VCaP (cell line): ENCODE results near the gene KLHL22.
"Not testable (repeated sequence)": the region's sequence is repeated elsewhere in the genome, so short reads cannot be mapped to it uniquely, and the experiment has no call there.

Experiments used
- H3K27ac ChIP-seq: fragments of 450-650 bp; 2 replicates; pipeline ENCODE4 v1.5.1; 2017
- TF ChIP-seq, protein P1 (sequence below): fragments of 450-650 bp; conservative IDR thresholded peaks from 2 replicates; pipeline ENCODE4 v1.5.1; 2017; ENCODE audit warnings: mild to moderate bottlenecking, moderate library complexity

The KLHL22 gene

DNA sequence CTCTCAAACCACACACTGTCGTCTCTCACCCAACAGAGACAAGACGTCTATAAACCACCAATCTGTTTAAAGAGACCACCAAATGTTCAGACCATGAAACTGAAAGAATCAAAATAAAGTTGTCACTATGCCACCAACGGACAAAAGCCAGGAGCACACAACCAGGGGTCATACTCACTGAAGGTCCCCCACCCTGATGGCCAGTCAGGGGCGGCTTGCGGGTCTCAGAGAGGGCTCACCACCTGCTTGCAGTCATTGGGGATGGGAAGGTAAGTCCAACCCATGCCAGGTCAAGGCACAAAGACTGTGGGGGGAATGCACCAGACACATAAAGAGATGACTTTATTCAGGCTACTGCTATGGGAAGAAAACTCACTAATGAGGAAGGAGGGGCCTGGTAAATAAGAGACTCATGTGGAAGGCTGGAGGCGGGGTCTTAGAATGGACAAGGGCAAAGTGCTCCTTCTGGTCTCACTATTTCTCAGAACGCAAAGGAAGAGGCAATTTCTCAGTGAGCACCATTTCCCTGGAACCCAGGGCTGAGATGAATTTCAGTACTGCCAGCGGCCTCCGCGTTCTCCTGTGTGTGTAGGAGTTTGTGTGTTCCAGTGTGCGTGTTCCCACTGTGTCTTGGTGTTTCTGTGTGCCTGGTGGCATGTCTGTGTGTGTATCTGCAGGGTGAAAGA lies 75.3 kb downstream of the KLHL22 start:
- H3K27ac ChIP-seq, result no peak overlapping the region
- TF ChIP-seq, protein P1, sequence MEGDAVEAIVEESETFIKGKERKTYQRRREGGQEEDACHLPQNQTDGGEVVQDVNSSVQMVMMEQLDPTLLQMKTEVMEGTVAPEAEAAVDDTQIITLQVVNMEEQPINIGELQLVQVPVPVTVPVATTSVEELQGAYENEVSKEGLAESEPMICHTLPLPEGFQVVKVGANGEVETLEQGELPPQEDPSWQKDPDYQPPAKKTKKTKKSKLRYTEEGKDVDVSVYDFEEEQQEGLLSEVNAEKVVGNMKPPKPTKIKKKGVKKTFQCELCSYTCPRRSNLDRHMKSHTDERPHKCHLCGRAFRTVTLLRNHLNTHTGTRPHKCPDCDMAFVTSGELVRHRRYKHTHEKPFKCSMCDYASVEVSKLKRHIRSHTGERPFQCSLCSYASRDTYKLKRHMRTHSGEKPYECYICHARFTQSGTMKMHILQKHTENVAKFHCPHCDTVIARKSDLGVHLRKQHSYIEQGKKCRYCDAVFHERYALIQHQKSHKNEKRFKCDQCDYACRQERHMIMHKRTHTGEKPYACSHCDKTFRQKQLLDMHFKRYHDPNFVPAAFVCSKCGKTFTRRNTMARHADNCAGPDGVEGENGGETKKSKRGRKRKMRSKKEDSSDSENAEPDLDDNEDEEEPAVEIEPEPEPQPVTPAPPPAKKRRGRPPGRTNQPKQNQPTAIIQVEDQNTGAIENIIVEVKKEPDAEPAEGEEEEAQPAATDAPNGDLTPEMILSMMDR, result no peak

DNA sequence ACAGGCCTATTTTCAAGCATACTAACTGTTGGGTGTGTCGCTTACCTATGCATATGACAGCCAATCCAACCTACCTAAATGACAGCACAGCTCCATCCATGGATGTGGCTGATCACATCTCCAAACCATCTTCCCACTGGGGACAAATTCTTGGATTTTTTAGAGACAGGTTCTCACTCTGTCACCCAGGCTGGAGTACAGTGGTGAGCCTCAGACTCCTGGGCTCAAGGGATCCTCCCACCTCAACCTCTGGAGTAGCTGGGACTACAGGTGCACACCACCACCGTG lies 76.0 kb downstream of the KLHL22 start:
- TF ChIP-seq, protein P1, result no peak
- no peak overlapping the region for H3K27ac ChIP-seq

DNA sequence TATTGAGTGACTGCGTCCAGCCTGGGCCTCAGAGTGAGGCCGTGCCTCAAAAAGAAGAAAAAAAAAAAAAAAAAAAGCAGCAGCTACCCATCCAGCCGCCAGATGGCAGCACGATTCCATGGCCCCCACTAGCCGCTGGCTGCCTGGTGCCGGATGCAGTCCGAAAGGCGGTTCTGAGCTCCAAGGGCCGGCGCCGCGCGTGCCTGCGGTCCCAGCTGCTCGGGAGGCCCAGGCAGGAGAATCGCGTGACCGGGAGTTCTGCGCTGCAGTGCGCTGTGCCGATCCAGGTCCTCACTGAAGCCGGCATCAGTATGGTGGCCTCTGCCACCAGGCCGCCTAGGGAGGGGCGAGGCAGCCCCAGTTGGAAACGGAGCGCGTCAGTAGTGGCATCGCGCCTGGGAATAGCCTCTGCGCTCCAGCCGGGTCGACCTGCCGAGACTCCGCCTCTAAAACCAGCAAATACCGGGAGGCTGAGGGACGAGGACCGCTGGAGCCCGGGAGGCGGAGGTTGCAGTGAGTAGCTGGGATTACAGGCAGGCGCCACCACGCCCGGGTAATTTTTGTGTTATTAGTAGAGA lies 77.3 kb downstream of the KLHL22 start:
- peak overlapping the region; percentile 40; the same call in 1 of the 2 replicates for H3K27ac ChIP-seq
- TF ChIP-seq, protein P1, result peak; percentile 95

DNA sequence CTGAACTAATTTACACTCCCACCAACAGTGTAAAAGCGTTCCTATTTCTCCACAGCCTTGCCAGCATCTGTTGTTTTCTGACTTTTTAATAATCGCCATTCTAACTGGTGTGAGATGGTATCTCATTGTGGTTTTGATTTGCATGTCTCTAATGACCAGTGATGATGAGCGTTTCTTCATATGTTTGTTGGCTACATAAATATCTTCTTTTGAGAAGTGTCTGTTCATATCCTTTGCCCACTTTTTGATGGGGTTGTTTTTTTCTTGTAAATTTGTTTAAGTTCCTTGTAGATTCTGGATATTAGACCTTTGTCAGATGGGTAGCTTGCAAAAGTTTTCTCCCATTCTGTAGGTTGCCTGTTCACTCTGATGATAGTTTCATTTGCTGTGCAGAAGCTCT lies 79.9 kb downstream of the KLHL22 start:
- not testable (repeated sequence) for H3K27ac ChIP-seq

DNA sequence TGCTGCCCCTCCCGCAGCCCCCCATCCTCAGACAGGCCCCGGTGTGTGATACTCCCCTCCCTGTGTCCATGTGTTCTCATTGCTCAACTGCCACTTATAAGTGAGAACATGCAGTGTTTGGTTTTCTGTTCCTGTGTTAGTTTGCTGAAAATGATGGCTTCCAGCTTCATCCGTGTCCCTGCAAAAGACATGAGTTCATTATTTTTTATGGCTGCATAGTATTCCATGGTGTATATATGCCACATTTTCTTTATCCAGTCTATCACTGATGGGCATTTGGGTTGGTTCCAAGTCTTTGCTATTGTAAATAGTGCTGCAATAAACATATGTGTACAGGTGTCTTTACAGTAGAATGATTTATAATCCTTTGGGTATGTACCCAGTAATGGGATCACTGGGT lies 80.4 kb downstream of the KLHL22 start:
- not testable (repeated sequence) for H3K27ac ChIP-seq

- no peak overlapping the region for H3K27ac ChIP-seq
- TF ChIP-seq, protein P1, result no peak
These were observed 81.1 kb downstream of the KLHL22 start for GRCh38 chr22:20414450-20414849.

DNA sequence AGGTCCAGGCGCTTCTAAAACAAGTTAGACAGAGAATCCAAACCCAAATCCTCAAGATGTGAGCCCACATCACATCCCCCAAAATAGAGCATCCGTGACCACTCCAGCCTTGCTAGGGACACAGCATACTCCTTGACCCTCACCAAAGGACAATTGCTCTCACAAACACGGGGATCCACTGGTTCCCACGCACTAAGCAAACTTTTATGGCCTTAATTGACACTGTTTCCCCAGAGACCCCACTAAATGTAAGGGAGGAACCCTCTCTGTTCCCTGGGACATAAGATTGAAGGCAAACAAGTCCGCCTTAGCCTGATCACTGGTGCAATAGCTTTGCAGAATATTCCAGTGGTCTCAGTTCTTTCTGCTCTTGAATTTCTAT lies 81.5 kb downstream of the KLHL22 start:
- TF ChIP-seq, protein P1, result no peak
- no peak overlapping the region for H3K27ac ChIP-seq

- H3K27ac ChIP-seq, result no peak overlapping the region
These were observed 82.2 kb downstream of the KLHL22 start for GRCh38 chr22:20413217-20414058.

More at GRCh38 chr22:20413217-20414058, 82.2 kb downstream of the KLHL22 start:
- TF ChIP-seq, protein P1, result no peak
